ENCODE measurements around the gene FOXJ3. TPM values are rescaled to one million over a fixed set of nuclear protein-coding genes. Genes with fewer than 3 reads are reported as not detected.

Gene FOXJ3
- total RNA-seq, 2 donors from 2014 or later = 67.3 to 79.4 TPM

DNA sequence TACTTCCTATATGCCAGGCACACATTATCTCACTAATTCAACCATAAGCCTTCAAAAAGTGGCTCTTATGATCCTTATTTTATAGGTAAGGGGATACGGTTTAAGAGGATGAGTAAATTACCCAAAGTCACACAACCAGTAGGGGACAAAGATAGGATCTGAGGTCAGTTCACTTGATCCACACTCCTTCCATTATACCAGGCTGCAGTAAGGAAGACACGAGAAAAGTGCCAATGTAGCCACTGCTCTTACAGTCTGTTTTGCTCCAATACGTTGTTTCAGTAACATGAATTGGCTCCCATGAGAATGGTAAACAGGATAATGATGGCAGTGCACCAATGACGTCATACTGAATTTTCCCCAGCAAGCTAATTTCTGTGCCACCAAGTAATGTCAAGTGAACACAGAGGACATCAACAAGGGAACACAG is 155.1 kb downstream of the FOXJ3 start:
- H3K27ac ChIP-seq (ENCODE audit: low read depth, low read length) = no peak overlapping the region
- Mint-ChIP-seq H3K27me3 (ENCODE audit: insufficient read depth) (no peaks in the 10 kb centered on the region), H3K27ac (peak overlapping the region; percentile 40), H3K36me3 (ENCODE audit: low read depth) (peaks cover 13% of the 10 kb centered on the region), H3K4me3 (no peak overlapping the region), H3K9me3 (no peaks in the 10 kb centered on the region), H3K4me1 (peaks cover 43% of the 10 kb centered on the region)
- no peak for TF ChIP-seq CTCF (conservative IDR thresholded peaks at IDR 0.05)
- H3K27me3 ChIP-seq (ENCODE audit: control insufficient read depth, insufficient read depth, low read length, poor library complexity, severe bottlenecking) = no peaks in the 10 kb centered on the region
- peaks cover 23% of the 10 kb centered on the region for H3K4me1 ChIP-seq (ENCODE audit: control insufficient read depth, insufficient read depth, low read length)
- WGBS, 2 experiments (ENCODE audit: insufficient coverage in 1 of 2, insufficient read length in 1 of 2) = 83 to 92% methylated on average over 4 of the region's 4 CpGs
- no peak overlapping the region for H3K4me3 ChIP-seq (ENCODE audit: low read length)
- peaks cover 37% of the 10 kb centered on the region for H3K36me3 ChIP-seq (ENCODE audit: control insufficient read depth, insufficient read depth, low read length)
- no peak overlapping the region for H3K9ac ChIP-seq (ENCODE audit: extremely low read depth, low read length, poor library complexity, severe bottlenecking)
- no peaks in the 10 kb centered on the region for H3K9me3 ChIP-seq (ENCODE audit: control insufficient read depth, low read length)
- no peak for DNase-seq

DNA sequence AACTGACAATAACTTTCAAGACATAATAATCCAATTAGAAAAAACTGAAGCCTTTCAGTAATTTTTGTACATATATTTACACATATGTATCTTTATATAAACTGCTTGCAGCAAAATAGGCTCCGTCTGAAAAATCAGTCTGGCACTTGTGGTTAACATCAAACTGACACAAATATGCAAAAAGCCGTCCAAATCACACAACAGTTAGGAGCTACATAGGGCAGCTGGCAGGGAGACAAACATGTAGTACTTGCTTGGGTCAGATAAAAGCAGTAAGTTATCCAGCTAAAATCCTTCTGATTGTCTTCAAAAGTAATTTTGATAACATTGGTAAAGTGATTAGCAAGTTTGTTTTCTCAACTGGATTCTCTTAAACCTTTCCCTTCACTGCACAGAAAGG is 155.8 kb downstream of the FOXJ3 start:
- Mint-ChIP-seq H3K36me3 (ENCODE audit: low read depth) (peaks cover 14% of the 10 kb centered on the region), H3K4me3 (no peak overlapping the region), H3K27ac (peak overlapping the region; percentile 49), H3K4me1 (peaks cover 43% of the 10 kb centered on the region), H3K27me3 (ENCODE audit: insufficient read depth) (no peaks in the 10 kb centered on the region), H3K9me3 (no peaks in the 10 kb centered on the region)
- no peak for TF ChIP-seq CTCF (conservative IDR thresholded peaks at IDR 0.05)
- H3K9ac ChIP-seq (ENCODE audit: extremely low read depth, low read length, poor library complexity, severe bottlenecking) = no peak overlapping the region
- H3K27me3 ChIP-seq (ENCODE audit: control insufficient read depth, insufficient read depth, low read length, poor library complexity, severe bottlenecking) = no peaks in the 10 kb centered on the region
- no peak overlapping the region for H3K27ac ChIP-seq (ENCODE audit: low read depth, low read length)
- no peak for DNase-seq
- peaks cover 33% of the 10 kb centered on the region for H3K36me3 ChIP-seq (ENCODE audit: control insufficient read depth, insufficient read depth, low read length)
- no peaks in the 10 kb centered on the region for H3K9me3 ChIP-seq (ENCODE audit: control insufficient read depth, low read length)
- H3K4me1 ChIP-seq (ENCODE audit: control insufficient read depth, insufficient read depth, low read length) = peaks cover 23% of the 10 kb centered on the region
- 83 to 88% methylated on average over 1 to 2 of the region's 2 CpGs for WGBS, 2 experiments (ENCODE audit: insufficient coverage in 1 of 2, insufficient read length in 1 of 2)
- H3K4me3 ChIP-seq (ENCODE audit: low read length) = peak overlapping the region; percentile 14

- Histone ChIP-seq H3K36me3 (ENCODE audit: control insufficient read depth, insufficient read depth, low read length) (peaks cover 35% of the 10 kb centered on the region), H3K9ac (ENCODE audit: extremely low read depth, low read length, poor library complexity, severe bottlenecking) (no peak overlapping the region), H3K4me3 (ENCODE audit: low read length) (peak overlapping the region; percentile 7), H3K9me3 (ENCODE audit: control insufficient read depth, low read length) (no peaks in the 10 kb centered on the region), H3K27ac (ENCODE audit: low read depth, low read length) (no peak overlapping the region), H3K4me1 (ENCODE audit: control insufficient read depth, insufficient read depth, low read length) (peaks cover 23% of the 10 kb centered on the region), H3K27me3 (ENCODE audit: control insufficient read depth, insufficient read depth, low read length, poor library complexity, severe bottlenecking) (no peaks in the 10 kb centered on the region)
- Mint-ChIP-seq H3K9me3 (no peaks in the 10 kb centered on the region), H3K36me3 (ENCODE audit: low read depth) (peaks cover 14% of the 10 kb centered on the region), H3K27ac (peak overlapping the region; percentile 48), H3K4me1 (peaks cover 37% of the 10 kb centered on the region), H3K4me3 (no peak overlapping the region), H3K27me3 (ENCODE audit: insufficient read depth) (no peaks in the 10 kb centered on the region)
- TF ChIP-seq CTCF (conservative IDR thresholded peaks at IDR 0.05) = no peak
- no peak for DNase-seq
- 59 to 89% methylated on average over 3 of the region's 3 CpGs for WGBS, 2 experiments (ENCODE audit: insufficient coverage in 1 of 2, insufficient read length in 1 of 2)
Observed at GRCh38 chr1:42178249-42178648, 156.8 kb downstream of the FOXJ3 start.

Measured in endodermal cell (in vitro differentiated cells).